ENCODE measurements around the gene INTS1.

INTS1 gene

DNA sequence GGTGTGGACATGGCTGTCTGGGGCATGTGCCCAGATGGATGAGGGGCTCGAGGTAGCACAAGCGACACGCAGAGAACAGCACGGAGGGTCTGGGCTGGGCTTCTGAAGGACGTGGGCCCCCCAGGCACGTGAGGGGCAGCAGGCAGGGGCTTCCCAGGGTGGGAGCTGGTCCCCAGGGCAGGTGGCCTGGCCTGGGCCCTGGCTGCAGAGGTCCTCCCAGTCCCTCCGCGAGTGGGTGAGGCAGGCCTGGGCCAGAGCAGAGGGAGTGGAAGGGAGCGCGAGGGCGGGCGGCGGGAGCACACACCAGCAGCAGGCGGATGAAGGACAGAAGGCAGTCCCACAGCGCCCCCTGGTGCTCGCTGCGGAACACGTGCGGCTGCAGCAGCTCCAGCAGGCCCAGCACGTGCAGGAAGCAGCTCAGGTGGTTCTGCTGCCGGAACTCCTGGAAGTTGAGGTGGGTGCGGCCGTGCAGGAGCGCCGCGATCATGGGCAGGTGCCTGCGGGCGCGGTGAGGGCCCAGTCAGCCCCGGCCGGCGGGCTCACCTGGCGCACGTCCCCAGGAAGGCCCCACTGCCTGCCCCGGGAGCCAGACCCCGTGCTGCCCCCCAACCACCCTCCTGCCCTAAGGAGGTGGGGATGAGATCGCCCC is 30.2 kb downstream of the INTS1 start:
- CTCF ChIA-PET: interaction anchor here (0.7 to 4.2 kb wide), 28 partner anchors 11 to 281 kb away, joined by 3 to 17 read pairs (median 5); partner anchors contain the start of gene INTS1
- no peaks in the 10 kb centered on the region for H3K9me3 ChIP-seq (ENCODE audit: control extremely low read depth in 1 of 5, control insufficient read depth in 4 of 5, insufficient read depth in 2 of 5, low read depth in 1 of 5, low read length in 4 of 5)
- no peak overlapping the region for H3K27ac ChIP-seq (ENCODE audit: insufficient read depth in 1 of 2, low read depth in 1 of 2, low read length in 2 of 2, poor library complexity in 1 of 2, severe bottlenecking in 2 of 2)
- peak; percentile 80 to 89 (median 87) for DNase-seq
- H3K36me3 ChIP-seq (ENCODE audit: control insufficient read depth in 4 of 4, insufficient read depth in 4 of 4, low read length in 3 of 4): peaks cover 10 to 94% (median 59%) of the 10 kb centered on the region in 4 experiments
- peaks cover 0 to 6% (median 5%) of the 10 kb centered on the region in 4 experiments for H3K4me1 ChIP-seq (ENCODE audit: control extremely low read depth in 1 of 4, control insufficient read depth in 4 of 4, insufficient read depth in 4 of 4, low read length in 3 of 4)
- H3K27me3 ChIP-seq (replicated peaks in 2 of 5; ENCODE audit: control insufficient read depth in 4 of 5, insufficient read depth in 5 of 5, low read length in 4 of 5): no peaks in the 10 kb centered on the region
- WGBS (ENCODE audit: insufficient coverage): 26% methylated on average over 35 of the region's 37 CpGs
- POLR2A ChIA-PET: no interaction called here
- H3K4me3 ChIP-seq (ENCODE audit: control insufficient read depth in 1 of 7, extremely low read depth in 1 of 7, insufficient read depth in 4 of 7, low read depth in 2 of 7, low read length in 6 of 7): no peak overlapping the region

DNA sequence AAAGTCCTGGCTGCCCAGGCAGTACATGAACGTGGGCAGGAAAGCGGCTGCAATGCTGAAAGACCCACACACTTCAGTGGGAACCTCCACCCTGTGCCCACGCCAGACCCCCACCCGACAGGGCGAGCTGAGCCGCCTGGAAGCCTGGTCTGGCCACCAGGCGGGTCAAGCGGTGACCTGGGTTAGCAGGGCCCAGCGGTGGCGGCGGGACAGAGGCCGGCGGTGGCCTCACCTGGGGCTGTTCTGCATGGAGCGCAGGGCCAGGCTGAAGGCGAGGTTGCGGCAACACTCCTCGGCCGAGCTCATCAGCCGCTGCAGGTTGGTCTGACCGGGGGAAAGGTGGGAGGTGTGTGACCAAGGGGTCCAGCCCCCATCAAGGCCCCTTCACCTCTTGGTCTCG is 33.3 kb downstream of the INTS1 start:
- peaks cover 10 to 77% (median 45%) of the 10 kb centered on the region in 4 experiments for H3K36me3 ChIP-seq (ENCODE audit: control insufficient read depth in 4 of 4, insufficient read depth in 4 of 4, low read length in 3 of 4)
- H3K9me3 ChIP-seq (ENCODE audit: control extremely low read depth in 1 of 5, control insufficient read depth in 4 of 5, insufficient read depth in 2 of 5, low read depth in 1 of 5, low read length in 4 of 5): no peaks in the 10 kb centered on the region
- no peaks in the 10 kb centered on the region for H3K27me3 ChIP-seq (replicated peaks in 2 of 5; ENCODE audit: control insufficient read depth in 4 of 5, insufficient read depth in 5 of 5, low read length in 4 of 5)
- 98% methylated on average over 21 of the region's 21 CpGs for WGBS (ENCODE audit: insufficient coverage)
- no peak overlapping the region for H3K4me3 ChIP-seq (ENCODE audit: control insufficient read depth in 1 of 7, extremely low read depth in 1 of 7, insufficient read depth in 4 of 7, low read depth in 2 of 7, low read length in 6 of 7)
- no peak for DNase-seq
- CTCF ChIA-PET: interaction anchor here (0.9 kb wide), 1 partner anchor 278 kb away, joined by 3 read pairs; no protein-coding TSS in a partner anchor
- peaks cover 0 to 13% (median 7%) of the 10 kb centered on the region in 4 experiments for H3K4me1 ChIP-seq (ENCODE audit: control extremely low read depth in 1 of 4, control insufficient read depth in 4 of 4, insufficient read depth in 4 of 4, low read length in 3 of 4)
- no peak overlapping the region for H3K27ac ChIP-seq (ENCODE audit: insufficient read depth in 1 of 2, low read depth in 1 of 2, low read length in 2 of 2, poor library complexity in 1 of 2, severe bottlenecking in 2 of 2)
- POLR2A ChIA-PET: no interaction called here

DNA sequence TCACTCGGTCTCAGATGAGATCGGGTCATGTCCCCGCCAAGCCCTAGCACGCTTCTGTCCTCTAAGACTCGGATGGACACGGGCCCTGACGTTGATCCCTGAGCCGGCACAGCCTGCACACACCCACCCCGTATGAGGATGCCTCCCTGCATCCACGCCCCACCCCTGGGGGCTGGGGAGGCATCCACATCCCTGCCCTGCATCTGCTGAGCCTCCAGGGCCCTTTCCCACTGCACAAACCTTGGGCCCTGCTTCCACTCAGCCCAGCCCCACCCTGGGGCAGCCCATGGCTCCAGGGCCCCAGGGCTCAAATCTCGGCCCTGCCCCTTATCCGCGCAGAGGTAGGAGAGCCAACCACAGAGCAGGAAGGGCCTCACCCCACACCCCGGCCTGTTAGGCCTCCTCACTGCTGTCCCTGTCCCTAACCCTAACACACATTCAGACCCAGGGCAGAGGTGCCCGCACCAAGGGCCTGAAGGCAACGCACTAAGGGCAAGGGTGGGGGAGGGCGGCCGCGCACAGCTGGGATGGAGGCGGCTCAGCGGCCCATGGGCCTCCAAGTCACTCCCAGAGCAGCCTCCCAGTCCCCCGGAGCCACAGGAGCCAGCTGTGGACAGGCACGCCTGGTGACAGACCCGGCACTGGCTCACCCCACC is 35.4 kb downstream of the INTS1 start:
- peaks cover 10 to 58% (median 35%) of the 10 kb centered on the region in 4 experiments for H3K36me3 ChIP-seq (ENCODE audit: control insufficient read depth in 4 of 4, insufficient read depth in 4 of 4, low read length in 3 of 4)
- H3K4me1 ChIP-seq (ENCODE audit: control extremely low read depth in 1 of 4, control insufficient read depth in 4 of 4, insufficient read depth in 4 of 4, low read length in 3 of 4): peaks cover 0 to 9% (median 3%) of the 10 kb centered on the region in 4 experiments
- 98% methylated on average over 22 of the region's 24 CpGs for WGBS (ENCODE audit: insufficient coverage)
- ChIA-PET POLR2A (no interaction called here), CTCF (no interaction called here)
- no peak overlapping the region for H3K27ac ChIP-seq (ENCODE audit: insufficient read depth in 1 of 2, low read depth in 1 of 2, low read length in 2 of 2, poor library complexity in 1 of 2, severe bottlenecking in 2 of 2)
- H3K9me3 ChIP-seq (ENCODE audit: control extremely low read depth in 1 of 5, control insufficient read depth in 4 of 5, insufficient read depth in 2 of 5, low read depth in 1 of 5, low read length in 4 of 5): no peaks in the 10 kb centered on the region
- DNase-seq: no peak
- H3K4me3 ChIP-seq (ENCODE audit: control insufficient read depth in 1 of 7, extremely low read depth in 1 of 7, insufficient read depth in 4 of 7, low read depth in 2 of 7, low read length in 6 of 7): no peak overlapping the region
- H3K27me3 ChIP-seq (replicated peaks in 2 of 5; ENCODE audit: control insufficient read depth in 4 of 5, insufficient read depth in 5 of 5, low read length in 4 of 5): no peaks in the 10 kb centered on the region

DNA sequence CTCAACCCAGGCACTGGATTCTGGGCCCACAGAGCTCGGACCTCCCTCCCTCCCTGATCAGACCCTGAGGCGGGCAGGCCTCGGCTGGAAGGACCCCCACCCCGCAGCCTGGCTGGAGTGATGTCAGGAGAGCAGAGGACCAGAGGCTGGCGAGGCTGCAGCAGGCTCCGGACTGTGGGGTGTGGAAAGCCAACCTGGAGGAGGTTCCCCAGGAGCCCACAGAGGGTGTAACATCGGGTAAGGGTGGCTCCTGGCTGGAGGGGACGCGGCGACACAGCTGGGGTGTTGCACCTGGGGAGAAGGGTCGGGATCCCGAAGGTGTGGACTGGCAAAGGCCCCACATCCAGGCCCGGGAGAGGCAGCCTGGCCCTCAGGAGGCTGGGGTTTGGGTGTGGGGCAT is 36.0 kb downstream of the INTS1 start:
- no peak for DNase-seq
- Histone ChIP-seq H3K27ac (ENCODE audit: insufficient read depth in 1 of 2, low read depth in 1 of 2, low read length in 2 of 2, poor library complexity in 1 of 2, severe bottlenecking in 2 of 2) (no peak overlapping the region), H3K4me3 (ENCODE audit: control insufficient read depth in 1 of 7, extremely low read depth in 1 of 7, insufficient read depth in 4 of 7, low read depth in 2 of 7, low read length in 6 of 7) (no peak overlapping the region), H3K27me3 (replicated peaks in 2 of 5; ENCODE audit: control insufficient read depth in 4 of 5, insufficient read depth in 5 of 5, low read length in 4 of 5) (no peaks in the 10 kb centered on the region), H3K9me3 (ENCODE audit: control extremely low read depth in 1 of 5, control insufficient read depth in 4 of 5, insufficient read depth in 2 of 5, low read depth in 1 of 5, low read length in 4 of 5) (no peaks in the 10 kb centered on the region), H3K4me1 (ENCODE audit: control extremely low read depth in 1 of 4, control insufficient read depth in 4 of 4, insufficient read depth in 4 of 4, low read length in 3 of 4) (peaks cover 0 to 8% (median 2%) of the 10 kb centered on the region in 4 experiments), H3K36me3 (ENCODE audit: control insufficient read depth in 4 of 4, insufficient read depth in 4 of 4, low read length in 3 of 4) (peaks cover 10 to 53% (median 29%) of the 10 kb centered on the region in 4 experiments)
- ChIA-PET POLR2A (no interaction called here), CTCF (no interaction called here)
- WGBS (ENCODE audit: insufficient coverage): 94% methylated on average over 8 of the region's 13 CpGs

DNA sequence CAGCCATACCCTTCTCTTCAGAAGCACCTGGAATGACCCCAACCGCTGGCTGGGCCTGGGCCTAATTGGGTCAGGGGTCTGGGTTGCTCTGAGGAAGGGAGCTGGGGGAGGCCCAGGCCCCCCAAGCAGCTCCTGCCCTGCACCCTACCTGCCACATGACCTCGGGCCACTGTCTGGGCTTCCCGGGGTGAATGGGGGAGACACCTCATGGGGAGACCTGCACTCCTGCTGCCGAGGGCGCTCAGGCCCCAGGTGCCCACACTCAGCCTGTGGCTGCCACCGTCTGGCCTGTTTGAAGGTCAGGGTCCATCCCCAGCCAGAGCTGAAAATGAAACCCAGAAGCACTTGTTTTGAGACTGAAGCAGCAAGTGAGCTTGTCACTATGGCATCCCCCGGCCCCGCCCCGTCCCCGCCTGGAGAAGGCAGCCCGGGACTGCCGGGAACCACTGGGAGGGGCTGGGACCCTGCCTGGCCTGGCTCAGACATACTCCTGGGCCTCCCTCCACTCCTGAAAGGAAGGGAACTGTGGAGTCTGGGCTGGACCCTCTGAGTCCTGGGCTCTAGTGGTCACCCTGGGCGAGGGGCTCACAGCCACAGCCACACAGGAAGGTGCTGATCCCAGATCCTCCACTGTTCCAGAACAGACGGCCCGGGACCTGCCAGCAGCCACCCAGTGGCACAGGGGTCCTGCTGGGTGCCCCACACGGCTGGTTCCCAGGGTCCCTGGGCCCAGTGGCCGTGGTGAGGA is 37.5 kb downstream of the INTS1 start:
- Histone ChIP-seq H3K9me3 (ENCODE audit: control extremely low read depth in 1 of 5, control insufficient read depth in 4 of 5, insufficient read depth in 2 of 5, low read depth in 1 of 5, low read length in 4 of 5) (no peaks in the 10 kb centered on the region), H3K27ac (ENCODE audit: insufficient read depth in 1 of 2, low read depth in 1 of 2, low read length in 2 of 2, poor library complexity in 1 of 2, severe bottlenecking in 2 of 2) (no peak overlapping the region), H3K27me3 (replicated peaks in 2 of 5; ENCODE audit: control insufficient read depth in 4 of 5, insufficient read depth in 5 of 5, low read length in 4 of 5) (no peaks in the 10 kb centered on the region), H3K4me1 (ENCODE audit: control extremely low read depth in 1 of 4, control insufficient read depth in 4 of 4, insufficient read depth in 4 of 4, low read length in 3 of 4) (peaks cover 0 to 22% (median 11%) of the 10 kb centered on the region in 4 experiments), H3K4me3 (ENCODE audit: control insufficient read depth in 1 of 7, extremely low read depth in 1 of 7, insufficient read depth in 4 of 7, low read depth in 2 of 7, low read length in 6 of 7) (peak overlapping the region in 1 of 7 experiments; percentile 26), H3K36me3 (ENCODE audit: control insufficient read depth in 4 of 4, insufficient read depth in 4 of 4, low read length in 3 of 4) (peaks cover 5 to 38% (median 18%) of the 10 kb centered on the region in 4 experiments)
- POLR2A ChIA-PET: no interaction called here
- WGBS (ENCODE audit: insufficient coverage): 61% methylated on average over 17 of the region's 17 CpGs
- CTCF ChIA-PET: no interaction called here
- DNase-seq: no peak

DNA sequence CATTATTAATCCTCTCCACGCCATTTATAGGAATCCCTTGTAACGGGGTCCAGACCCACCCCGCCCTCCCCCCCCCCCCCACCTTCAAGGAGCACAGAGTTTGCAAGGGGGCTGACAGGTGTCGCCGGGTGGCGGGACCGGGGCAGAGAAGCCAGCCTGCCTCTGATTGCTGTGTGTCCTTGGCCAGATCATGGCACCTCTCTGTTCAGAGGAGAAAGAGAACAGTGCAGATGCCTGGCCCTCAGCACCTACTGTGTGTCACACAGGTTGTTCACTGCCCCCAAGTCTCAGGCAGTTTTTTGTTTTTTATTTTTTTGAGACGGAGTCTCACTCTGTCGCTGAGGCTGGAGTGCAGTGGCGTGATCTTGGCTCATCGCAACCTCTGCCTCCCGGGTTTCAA is 39.5 kb downstream of the INTS1 start:
- DNase-seq: no peak
- H3K36me3 ChIP-seq (ENCODE audit: control insufficient read depth in 4 of 4, insufficient read depth in 4 of 4, low read length in 3 of 4): peaks cover 0 to 18% (median 5%) of the 10 kb centered on the region in 4 experiments
- 93% methylated on average over 9 of the region's 12 CpGs for WGBS (ENCODE audit: insufficient coverage)
- H3K4me1 ChIP-seq (ENCODE audit: control extremely low read depth in 1 of 4, control insufficient read depth in 4 of 4, insufficient read depth in 4 of 4, low read length in 3 of 4): peaks cover 0 to 42% (median 30%) of the 10 kb centered on the region in 4 experiments
- H3K4me3 ChIP-seq (ENCODE audit: control insufficient read depth in 1 of 7, extremely low read depth in 1 of 7, insufficient read depth in 4 of 7, low read depth in 2 of 7, low read length in 6 of 7): no peak overlapping the region
- CTCF ChIA-PET: no interaction called here
- H3K27ac ChIP-seq (ENCODE audit: insufficient read depth in 1 of 2, low read depth in 1 of 2, low read length in 2 of 2, poor library complexity in 1 of 2, severe bottlenecking in 2 of 2): no peak overlapping the region
- no peaks in the 10 kb centered on the region for H3K9me3 ChIP-seq (ENCODE audit: control extremely low read depth in 1 of 5, control insufficient read depth in 4 of 5, insufficient read depth in 2 of 5, low read depth in 1 of 5, low read length in 4 of 5)
- H3K27me3 ChIP-seq (replicated peaks in 2 of 5; ENCODE audit: control insufficient read depth in 4 of 5, insufficient read depth in 5 of 5, low read length in 4 of 5): no peaks in the 10 kb centered on the region
- POLR2A ChIA-PET: no interaction called here
